Parathyroid adenoma (tissue), 2 donors: ENCODE results near the gene LSM7.

Experiments used
- H2AFZ ChIP-seq: fragments of 300-600 bp; sonication (generic); one replicate; pipeline ENCODE4 v1.7.0; 2017; ENCODE audit warnings: antibody characterized with exemption, mild to moderate bottlenecking
- H3K27ac ChIP-seq: fragments of 300-600 bp; sonication (generic); one replicate; pipeline ENCODE4 v1.7.0; 2017
- H3K27me3 ChIP-seq: fragments of 300-600 bp; sonication (generic); one replicate; pipeline ENCODE4 v1.7.0; 2017; ENCODE audit warnings: low read length; ENCODE audit not compliant: control insufficient read depth, insufficient read depth
- H3K36me3 ChIP-seq: fragments of 300-600 bp; sonication (generic); one replicate; pipeline ENCODE4 v1.7.0; 2017; ENCODE audit warnings: low read length; ENCODE audit not compliant: control insufficient read depth, insufficient read depth
- H3K4me1 ChIP-seq: fragments of 300-600 bp; sonication (generic); one replicate; pipeline ENCODE4 v1.7.0; 2017; ENCODE audit warnings: control low read depth
- H3K4me2 ChIP-seq: fragments of 300-600 bp; sonication (generic); one replicate; pipeline ENCODE4 v1.7.0; 2017; ENCODE audit warnings: low read length
- H3K4me3 ChIP-seq: fragments of 300-600 bp; sonication (generic); one replicate; pipeline ENCODE4 v1.7.0; 2017; ENCODE audit warnings: low read depth, low read length
- H3K79me2 ChIP-seq: fragments of 300-600 bp; sonication (generic); one replicate; pipeline ENCODE4 v1.7.0; 2017; ENCODE audit warnings: control low read depth
- H3K9ac ChIP-seq: fragments of 300-600 bp; sonication (generic); one replicate; pipeline ENCODE4 v1.7.0; 2017; ENCODE audit warnings: mild to moderate bottlenecking
- H3K9me3 ChIP-seq: fragments of 300-600 bp; sonication (generic); one replicate; pipeline ENCODE4 v1.7.0; 2017; ENCODE audit warnings: low read length; ENCODE audit not compliant: control insufficient read depth
- CTCF ChIP-seq: fragments of 300-600 bp; sonication (generic); IDR thresholded peaks from one replicate; pipeline ENCODE4 v1.7.0; 2017; ENCODE audit warnings: antibody characterized with exemption, mild to moderate bottlenecking
- donor health status: primary hyperparathyroidism.

The LSM7 gene

DNA sequence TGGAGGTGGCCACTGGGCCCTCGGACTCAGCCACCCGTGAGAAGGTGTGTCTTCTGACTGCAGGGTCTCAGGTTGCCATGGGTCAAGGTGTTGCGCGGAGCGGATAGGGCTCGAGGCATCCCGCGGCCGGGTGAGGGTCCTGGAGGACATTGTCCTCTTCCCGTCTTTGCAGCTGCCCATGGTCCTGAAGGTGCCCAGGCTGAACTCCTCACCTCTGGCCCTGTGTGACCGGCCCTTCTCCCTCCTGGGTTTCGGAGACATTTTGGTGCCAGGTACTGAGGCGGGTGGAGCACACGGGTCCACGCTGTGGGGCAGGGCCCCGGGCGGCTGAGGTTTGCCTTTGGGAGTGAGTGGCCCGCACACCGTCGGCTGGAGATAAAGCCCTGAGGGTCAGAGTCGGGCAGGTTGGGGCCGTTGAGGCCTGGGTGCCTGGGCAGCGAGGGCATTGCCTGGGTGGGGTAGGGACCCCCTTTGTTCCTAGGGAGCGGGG lies 16.0 kb upstream of the LSM7 start:
- no peak overlapping the region for H3K4me2 ChIP-seq
- no peak overlapping the region for H3K9ac ChIP-seq
- H3K36me3 ChIP-seq: no peaks in the 10 kb centered on the region
- H3K9me3 ChIP-seq: no peaks in the 10 kb centered on the region
- H3K4me1 ChIP-seq: no peaks in the 10 kb centered on the region
- H3K79me2 ChIP-seq: no peaks in the 10 kb centered on the region
- no peaks in the 10 kb centered on the region for H3K27me3 ChIP-seq
- H3K27ac ChIP-seq: no peak overlapping the region
- H2AFZ ChIP-seq: no peak overlapping the region
- no peak overlapping the region for H3K4me3 ChIP-seq
- TF ChIP-seq CTCF: no peak

GRCh38 chr19:2343289-2343982 lies 15.1 kb upstream of the LSM7 start:
- no peak for TF ChIP-seq CTCF
- H3K4me2 ChIP-seq: no peak overlapping the region
- H3K4me1 ChIP-seq: no peaks in the 10 kb centered on the region
- H3K4me3 ChIP-seq: no peak overlapping the region
- H3K9me3 ChIP-seq: no peaks in the 10 kb centered on the region
- H2AFZ ChIP-seq: no peak overlapping the region
- no peaks in the 10 kb centered on the region for H3K36me3 ChIP-seq
- no peak overlapping the region for H3K27ac ChIP-seq
- H3K9ac ChIP-seq: no peak overlapping the region
- H3K79me2 ChIP-seq: no peaks in the 10 kb centered on the region
- no peaks in the 10 kb centered on the region for H3K27me3 ChIP-seq

- no peak overlapping the region for H3K4me3 ChIP-seq
- H3K36me3 ChIP-seq: no peaks in the 10 kb centered on the region
- no peaks in the 10 kb centered on the region for H3K4me1 ChIP-seq
- H3K79me2 ChIP-seq: no peaks in the 10 kb centered on the region
- H3K27me3 ChIP-seq: no peaks in the 10 kb centered on the region
- H3K9me3 ChIP-seq: no peaks in the 10 kb centered on the region
- no peak overlapping the region for H3K27ac ChIP-seq
- H3K9ac ChIP-seq: no peak overlapping the region
- TF ChIP-seq CTCF: no peak
- H2AFZ ChIP-seq: no peak overlapping the region
- H3K4me2 ChIP-seq: no peak overlapping the region
Measured at GRCh38 chr19:2342656-2343288, 14.4 kb upstream of the LSM7 start.

- no peak overlapping the region for H3K4me2 ChIP-seq
- H3K9me3 ChIP-seq: no peaks in the 10 kb centered on the region
- no peak for TF ChIP-seq CTCF
- no peaks in the 10 kb centered on the region for H3K4me1 ChIP-seq
- no peak overlapping the region for H3K9ac ChIP-seq
- no peak overlapping the region for H3K4me3 ChIP-seq
- no peak overlapping the region for H2AFZ ChIP-seq
- H3K27ac ChIP-seq: no peak overlapping the region
- H3K27me3 ChIP-seq: no peaks in the 10 kb centered on the region
- H3K79me2 ChIP-seq: peaks cover 2% of the 10 kb centered on the region
- no peaks in the 10 kb centered on the region for H3K36me3 ChIP-seq
Measured at GRCh38 chr19:2341982-2342381, 13.6 kb upstream of the LSM7 start.
